Measurements from ENCODE around the gene IQCH.

GRCh38 chr15:67501836-67502461, 247.4 kb downstream of the IQCH start:
- TF ChIP-seq CTCF (IDR thresholded peaks at IDR 0.05) (no peak), POLR2A (IDR thresholded peaks at IDR 0.05) (no peak)
